Sigmoid colon (tissue), 4 donors: ENCODE results near the gene KRT83.

ENCODE experiments used
- EP300 ChIP-seq, 4 donors: sonication (generic); formaldehyde crosslinking; IDR thresholded peaks; one replicate each; pipeline ENCODE4 v1.6.1; 2017; ENCODE audit warnings: antibody characterized with exemption in 4 of 4
- POLR2A ChIP-seq, 2 donors: fragments of 450-650 bp; IDR thresholded peaks; one replicate each; pipeline ENCODE4 v1.6.1; 2016; ENCODE audit warnings: antibody characterized with exemption in 2 of 2, mild to moderate bottlenecking in 2 of 2, moderate library complexity in 2 of 2

- no peak for TF ChIP-seq EP300 (IDR thresholded peaks at IDR 0.05)
- no peak for TF ChIP-seq POLR2A (IDR thresholded peaks at IDR 0.05)
Measured at GRCh38 chr12:52368508-52368907, 47.3 kb upstream of the KRT83 start.
